Hematopoietic multipotent progenitor cell treated with erythropoietin and hydrocortisone succinate and interleukin-3 and kit ligand, for 15 days (in vitro differentiated cells): ENCODE data around the gene RENBP.

Experiments
- DNase-seq: peaks from one replicate; pipeline ENCODE4 v3.0.0-alpha.2; 2015; ENCODE audit warnings: low spot score

Gene RENBP

GRCh38 chrX:153970357-153971123, 26.1 kb upstream of the RENBP start:
- DNase-seq = peak; percentile 46

GRCh38 chrX:153969904-153970356, 25.5 kb upstream of the RENBP start:
- no peak for DNase-seq

- DNase-seq = no peak
These were observed 24.9 kb upstream of the RENBP start for GRCh38 chrX:153969125-153969903.

- DNase-seq = peak; percentile 31
These were observed 24.3 kb upstream of the RENBP start for GRCh38 chrX:153968754-153969124.

- no peak for DNase-seq
These were observed 23.8 kb upstream of the RENBP start for GRCh38 chrX:153968255-153968654.

GRCh38 chrX:153967536-153968224, 23.2 kb upstream of the RENBP start:
- no peak for DNase-seq

DNA sequence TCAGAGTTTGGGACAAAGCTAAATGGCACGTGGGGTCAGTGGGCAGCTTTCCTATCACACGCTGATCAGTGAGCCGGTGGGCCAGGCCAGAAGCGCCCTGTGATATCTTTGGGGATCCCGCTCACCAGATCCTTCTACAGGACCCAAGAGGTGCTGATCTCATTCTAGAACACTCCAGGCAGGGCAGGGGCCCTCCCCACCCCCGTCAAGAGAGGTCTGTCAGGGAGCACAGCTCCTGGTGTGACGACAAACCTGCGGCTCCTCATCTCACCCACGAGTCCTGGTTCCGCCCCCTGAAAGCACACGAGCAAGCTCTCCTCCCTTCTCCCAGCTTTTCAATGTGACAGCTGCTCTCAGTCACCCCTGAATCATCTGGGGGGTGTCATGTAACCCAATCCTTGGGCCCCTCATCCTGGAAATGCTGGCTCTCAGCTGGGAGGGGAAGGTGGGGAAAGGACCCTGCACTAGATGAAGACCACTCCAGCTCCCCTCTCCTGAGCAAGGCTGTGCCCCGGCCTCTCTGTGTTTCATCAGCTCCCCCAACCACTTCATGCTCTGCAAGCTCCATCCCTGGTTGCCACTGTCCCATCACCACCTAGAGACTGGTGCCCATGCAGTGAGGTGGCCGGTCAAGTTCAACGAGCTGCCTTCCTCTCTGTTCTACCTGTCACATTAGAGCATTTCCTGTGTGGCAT, 22.5 kb upstream of the RENBP start:
- DNase-seq = no peak

- DNase-seq = no peak
These were observed 21.8 kb upstream of the RENBP start for GRCh38 chrX:153966283-153966688.

- no peak for DNase-seq
These were observed 21.0 kb upstream of the RENBP start for GRCh38 chrX:153965406-153965805.

DNA sequence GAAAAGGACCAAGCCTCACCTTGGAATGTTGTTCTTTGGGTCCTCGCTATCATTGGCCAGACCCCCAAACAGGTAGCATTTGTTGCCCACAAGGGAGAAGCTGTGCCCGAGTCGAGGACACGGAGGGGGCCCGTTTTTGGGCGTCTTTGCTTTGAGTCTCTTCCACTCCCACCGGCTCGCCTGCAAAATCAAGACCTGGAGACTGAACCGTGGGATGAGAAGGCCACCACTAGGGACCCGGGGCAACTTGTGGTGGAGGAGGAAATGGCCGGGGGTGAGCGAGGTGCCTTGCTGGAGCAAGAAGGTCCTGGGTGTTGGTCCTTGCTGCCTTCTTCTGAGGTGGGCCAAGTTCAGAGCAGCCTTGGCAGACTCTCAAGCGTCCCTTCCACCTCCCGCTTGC, 19.7 kb upstream of the RENBP start:
- DNase-seq = no peak

DNA sequence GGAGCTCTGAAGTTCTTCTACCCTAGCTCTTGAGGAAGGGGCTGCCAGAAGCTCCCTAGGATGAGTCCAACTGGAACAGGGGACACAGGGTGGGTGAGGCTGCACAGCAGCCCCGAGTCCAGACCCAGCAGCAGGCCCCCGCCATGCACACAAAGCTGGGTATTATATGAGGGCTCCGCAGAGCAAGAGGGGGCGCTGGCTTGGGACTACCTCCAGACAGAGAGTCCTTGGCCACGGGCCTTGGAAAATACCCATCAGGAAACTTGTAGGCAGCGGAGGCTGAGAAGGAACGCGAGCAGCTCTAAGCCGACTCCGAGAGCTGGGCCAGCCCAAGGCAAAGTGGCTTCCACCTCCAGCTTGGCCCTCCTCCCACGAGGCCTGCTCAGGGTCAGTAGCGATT, 19.1 kb upstream of the RENBP start:
- no peak for DNase-seq

- no peak for DNase-seq
These were observed 16.8 kb upstream of the RENBP start for GRCh38 chrX:153961292-153961691.

DNA sequence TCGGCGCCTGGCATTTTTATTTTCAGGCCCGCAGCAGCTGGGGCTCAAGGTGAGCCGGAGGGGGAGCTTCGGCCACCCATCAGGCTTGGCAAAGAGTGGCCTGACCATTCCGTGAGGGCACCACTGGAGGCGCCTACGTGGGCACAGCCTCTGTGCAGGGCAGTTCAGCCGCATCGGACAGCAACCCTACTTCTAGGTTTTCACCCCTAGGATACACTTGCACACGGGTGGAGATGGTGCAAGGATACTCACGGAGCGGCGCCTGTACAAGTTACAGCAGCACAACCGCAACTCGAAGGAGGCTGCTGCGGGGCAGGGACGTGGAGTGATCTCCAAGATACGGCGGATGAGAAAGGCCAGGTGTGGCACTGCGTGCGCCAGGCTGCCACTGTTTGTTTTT, 16.3 kb upstream of the RENBP start:
- no peak for DNase-seq

GRCh38 chrX:153960077-153960476, 15.6 kb upstream of the RENBP start:
- no peak for DNase-seq

DNA sequence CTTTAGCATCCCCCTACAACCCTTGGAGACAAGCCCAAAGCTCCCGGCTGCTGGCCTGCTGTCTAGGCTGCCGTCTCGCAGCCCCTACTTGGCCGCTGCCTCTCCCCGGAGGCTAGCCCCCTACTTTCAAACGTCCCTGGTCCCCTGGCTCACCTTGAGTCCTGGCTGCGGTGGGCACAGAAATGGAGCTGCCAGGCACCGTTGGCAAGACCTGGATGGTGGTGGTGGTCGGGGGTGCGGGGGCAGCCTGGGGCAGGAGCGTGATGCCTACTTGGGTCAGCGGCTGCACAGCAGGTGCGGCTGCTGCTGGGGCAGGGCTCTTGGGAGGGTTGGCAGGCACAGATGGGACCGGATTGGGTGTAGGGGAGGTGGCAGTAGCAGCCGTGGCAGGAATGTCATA, 15.2 kb upstream of the RENBP start:
- DNase-seq = no peak

GRCh38 chrX:153958605-153959004, 14.2 kb upstream of the RENBP start:
- DNase-seq = no peak

DNA sequence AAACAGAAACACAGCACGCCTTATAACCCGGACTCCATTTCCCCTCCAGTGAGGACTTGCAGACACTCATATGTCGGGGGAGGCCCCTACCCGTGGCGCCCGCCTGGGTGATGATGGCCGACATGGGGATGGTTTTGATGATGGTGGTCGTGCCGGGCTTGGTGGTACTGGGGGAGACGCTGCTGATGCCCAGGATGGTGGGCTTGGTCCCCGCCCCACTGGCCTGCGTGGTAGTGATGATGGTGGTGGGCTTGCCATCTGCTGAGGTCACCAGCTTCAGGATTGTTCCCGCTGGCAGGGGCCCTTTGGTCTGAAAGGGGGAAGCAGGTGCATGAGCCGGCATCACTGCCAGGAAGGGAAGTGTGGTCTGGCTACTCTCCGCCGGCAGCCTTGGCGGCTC, 12.8 kb upstream of the RENBP start:
- DNase-seq = no peak

DNA sequence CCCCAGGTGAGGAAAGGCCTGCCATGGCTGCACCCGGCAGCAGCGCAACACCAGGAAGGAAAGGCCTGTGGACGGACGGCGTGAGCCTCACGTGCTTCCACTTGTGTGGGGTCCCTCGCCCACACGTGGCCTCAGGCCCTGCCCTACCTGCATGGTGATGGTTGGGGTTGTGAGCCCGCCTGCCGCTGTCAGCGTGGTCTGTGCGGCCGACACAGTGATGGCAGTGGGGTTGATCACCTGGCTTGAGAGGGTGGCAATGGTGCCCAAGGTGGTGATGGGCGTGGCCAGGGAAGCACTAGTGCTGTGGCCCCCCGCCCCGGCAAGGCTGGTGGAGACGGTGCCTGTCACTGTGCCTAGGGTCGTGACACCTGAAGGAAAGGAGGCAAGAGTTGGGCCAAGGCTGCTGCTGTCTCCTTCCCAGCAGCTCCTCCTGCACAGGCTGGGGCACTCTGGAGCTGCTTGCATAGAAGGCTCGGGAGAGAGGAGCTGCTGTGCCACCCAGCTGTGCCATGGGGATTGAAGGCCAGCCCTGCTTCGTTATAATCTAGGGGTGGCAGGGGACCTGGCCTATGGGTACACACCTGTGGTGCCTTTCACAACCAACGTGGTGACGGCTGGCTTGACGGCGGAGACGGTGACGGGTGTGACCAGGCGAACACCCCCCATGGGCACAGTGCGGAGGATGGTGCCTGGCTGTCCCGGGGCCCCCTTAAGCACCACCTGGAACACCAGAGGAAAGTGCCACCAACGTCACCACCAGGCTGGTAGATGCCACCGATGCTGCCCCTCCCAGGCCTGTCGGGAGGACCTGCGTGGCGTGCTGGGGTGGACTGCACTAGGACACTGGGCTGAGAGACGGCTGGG, 11.8 kb upstream of the RENBP start:
- DNase-seq = no peak

- DNase-seq = no peak
These were observed 10.8 kb upstream of the RENBP start for GRCh38 chrX:153955228-153955732.

DNA sequence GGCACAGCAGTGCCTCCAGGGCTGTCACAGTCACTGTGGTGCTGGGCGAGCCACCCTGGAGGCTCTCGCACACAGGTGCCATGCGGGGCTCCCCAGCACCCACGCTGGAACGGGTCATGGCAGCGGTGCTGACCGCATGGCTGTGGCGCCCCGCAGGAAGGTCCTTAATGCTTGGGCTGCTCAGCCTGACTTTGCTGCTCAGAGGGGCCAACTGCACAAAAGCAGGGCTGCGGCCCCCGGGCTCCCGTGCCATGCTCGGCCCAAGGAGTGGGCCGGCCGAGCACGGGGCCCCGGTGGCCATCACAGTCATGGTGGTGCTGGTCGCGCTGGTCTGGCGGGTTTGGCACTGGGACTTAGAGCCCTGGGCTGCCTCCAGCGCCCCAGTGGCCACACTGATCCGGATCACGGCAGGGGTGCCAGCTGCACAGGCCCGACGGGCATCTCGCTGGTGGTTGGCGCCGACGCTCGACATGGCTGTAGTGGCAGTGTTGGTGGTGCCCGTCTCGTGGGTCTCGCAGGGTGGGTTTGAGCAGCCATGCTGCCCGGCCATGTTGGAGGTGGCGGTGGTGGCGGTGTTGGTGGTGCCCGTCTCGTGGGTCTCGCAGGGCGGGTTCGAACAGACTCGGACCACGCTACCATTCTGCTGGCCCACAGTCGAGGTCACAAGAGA, 10.2 kb upstream of the RENBP start:
- no peak for DNase-seq
